Omental fat pad (tissue), 4 donors: ENCODE results near the gene KCNK5. TPM values are rescaled to one million over a fixed set of nuclear protein-coding genes. Genes with fewer than 3 reads are reported as not detected.

Experiments used
- ATAC-seq: fragments of 150-250 bp; one replicate; pipeline ENCODE4 v1.9.1; 2016; ENCODE audit warnings: mild to moderate bottlenecking, moderate library complexity; ENCODE audit not compliant: low FRiP score
- DNase-seq: peaks from one replicate; pipeline ENCODE4 v3.0.0-alpha.2; 2019; ENCODE audit warnings: low spot score
- total RNA-seq, 4 donors: library from RNA; depleted of rRNA; stranded (reverse); fragments of >200 nt; gene quantifications; one replicate each; pipeline ENCODE4 v1.1.0, GENCODE V29; 2016
- TF ChIP-seq, protein P1 (sequence below), 3 donors: fragments of 450-650 bp; IDR thresholded peaks; one replicate each; pipeline ENCODE4 v1.5.1; 2016 to 2017; ENCODE audit warnings: antibody characterized with exemption in 3 of 3, mild to moderate bottlenecking in 3 of 3, moderate library complexity in 2 of 3

KCNK5 gene
- total RNA-seq, 4 donors from 2014 or later = 1.7 to 10.9 (median 4.1) TPM

DNA sequence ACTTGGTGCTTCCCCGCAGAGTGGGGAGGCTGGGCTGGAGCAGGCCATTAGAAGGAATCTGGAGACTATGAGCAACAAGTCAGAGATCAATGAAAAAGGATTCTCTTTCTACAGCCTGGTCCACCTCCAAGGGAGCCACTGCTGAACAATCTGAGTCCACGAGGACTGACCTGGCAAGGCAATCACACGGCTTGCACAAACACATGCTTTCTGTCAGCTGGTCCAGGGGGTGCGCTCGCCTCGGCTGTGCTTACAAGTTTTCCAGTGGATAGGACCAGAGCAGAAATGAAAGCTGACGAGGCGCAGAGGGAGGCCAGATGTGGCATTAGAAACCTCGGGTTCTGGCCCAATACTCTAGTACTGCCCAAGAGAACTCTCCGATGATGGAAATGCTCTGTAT lies 18.1 kb downstream of the KCNK5 start:
- DNase-seq (no peak), ATAC-seq (no peak)
- TF ChIP-seq, protein P1, sequence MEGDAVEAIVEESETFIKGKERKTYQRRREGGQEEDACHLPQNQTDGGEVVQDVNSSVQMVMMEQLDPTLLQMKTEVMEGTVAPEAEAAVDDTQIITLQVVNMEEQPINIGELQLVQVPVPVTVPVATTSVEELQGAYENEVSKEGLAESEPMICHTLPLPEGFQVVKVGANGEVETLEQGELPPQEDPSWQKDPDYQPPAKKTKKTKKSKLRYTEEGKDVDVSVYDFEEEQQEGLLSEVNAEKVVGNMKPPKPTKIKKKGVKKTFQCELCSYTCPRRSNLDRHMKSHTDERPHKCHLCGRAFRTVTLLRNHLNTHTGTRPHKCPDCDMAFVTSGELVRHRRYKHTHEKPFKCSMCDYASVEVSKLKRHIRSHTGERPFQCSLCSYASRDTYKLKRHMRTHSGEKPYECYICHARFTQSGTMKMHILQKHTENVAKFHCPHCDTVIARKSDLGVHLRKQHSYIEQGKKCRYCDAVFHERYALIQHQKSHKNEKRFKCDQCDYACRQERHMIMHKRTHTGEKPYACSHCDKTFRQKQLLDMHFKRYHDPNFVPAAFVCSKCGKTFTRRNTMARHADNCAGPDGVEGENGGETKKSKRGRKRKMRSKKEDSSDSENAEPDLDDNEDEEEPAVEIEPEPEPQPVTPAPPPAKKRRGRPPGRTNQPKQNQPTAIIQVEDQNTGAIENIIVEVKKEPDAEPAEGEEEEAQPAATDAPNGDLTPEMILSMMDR (IDR thresholded peaks at IDR 0.05) = no peak

DNA sequence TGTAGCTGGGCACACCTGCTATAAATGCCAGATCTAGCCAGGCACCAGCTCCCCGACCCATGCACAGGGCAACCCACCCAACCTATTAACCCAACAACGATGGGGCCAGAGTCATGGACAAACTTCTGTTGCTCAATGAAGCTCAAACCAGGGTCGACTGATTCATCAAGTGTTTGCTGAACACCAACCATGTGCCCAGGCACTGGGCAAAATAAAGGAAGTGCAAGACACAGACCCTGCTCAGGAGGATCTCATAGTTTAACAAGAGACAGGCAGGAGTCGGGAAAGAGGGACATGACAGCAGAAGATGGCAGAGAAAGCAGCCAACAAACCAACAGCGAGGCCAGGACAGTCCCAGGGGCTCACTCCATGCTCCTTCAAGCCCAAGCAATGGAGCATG lies 18.8 kb downstream of the KCNK5 start:
- DNase-seq = no peak
- ATAC-seq = no peak
- TF ChIP-seq, protein P1 (IDR thresholded peaks at IDR 0.05) = no peak

DNA sequence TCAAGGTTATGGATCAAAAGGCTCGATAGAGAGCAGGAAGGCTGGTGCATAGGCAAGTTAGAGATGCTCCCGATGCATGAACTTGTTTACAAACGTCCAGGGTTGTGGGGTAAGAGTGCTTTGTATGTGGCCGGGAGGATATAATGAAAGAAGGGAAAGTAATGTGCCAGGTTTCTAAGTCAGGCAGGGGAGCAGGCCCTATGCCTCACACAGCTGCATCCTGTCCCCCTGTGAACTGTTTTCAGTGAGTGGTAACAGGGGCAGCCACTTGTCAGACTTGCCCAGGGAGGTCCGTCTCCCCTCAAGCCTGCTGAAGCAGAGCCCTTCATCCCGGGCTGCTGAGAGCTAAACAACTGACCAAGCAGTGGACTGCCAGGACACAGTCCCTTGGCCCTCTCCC lies 19.4 kb downstream of the KCNK5 start:
- ATAC-seq (no peak), DNase-seq (no peak)
- TF ChIP-seq, protein P1 (IDR thresholded peaks at IDR 0.05) = no peak

DNA sequence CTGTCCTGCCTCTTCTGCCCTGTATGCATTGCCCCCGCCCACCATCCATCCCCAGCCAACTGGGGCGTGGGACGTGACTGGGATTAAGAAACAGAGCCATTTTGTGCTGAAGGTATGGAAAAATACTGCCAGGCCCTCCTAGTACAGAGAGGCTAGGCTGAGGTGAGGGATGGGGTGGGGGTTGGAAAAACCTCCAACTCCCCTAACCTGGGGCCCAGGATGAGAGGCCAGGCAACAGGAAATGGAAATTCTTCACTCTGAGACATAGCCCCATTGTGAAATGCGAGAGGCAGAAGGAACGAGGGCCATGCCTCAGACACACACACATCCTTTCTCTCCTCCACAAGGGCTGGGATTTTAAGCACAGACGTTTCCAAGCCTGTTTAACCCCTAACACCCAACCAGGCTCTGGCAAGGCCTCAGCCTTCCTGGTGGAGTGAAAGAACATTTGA lies 19.9 kb downstream of the KCNK5 start:
- TF ChIP-seq, protein P1 (IDR thresholded peaks at IDR 0.05) = no peak
- DNase-seq (no peak), ATAC-seq (peak; percentile 59)

DNA sequence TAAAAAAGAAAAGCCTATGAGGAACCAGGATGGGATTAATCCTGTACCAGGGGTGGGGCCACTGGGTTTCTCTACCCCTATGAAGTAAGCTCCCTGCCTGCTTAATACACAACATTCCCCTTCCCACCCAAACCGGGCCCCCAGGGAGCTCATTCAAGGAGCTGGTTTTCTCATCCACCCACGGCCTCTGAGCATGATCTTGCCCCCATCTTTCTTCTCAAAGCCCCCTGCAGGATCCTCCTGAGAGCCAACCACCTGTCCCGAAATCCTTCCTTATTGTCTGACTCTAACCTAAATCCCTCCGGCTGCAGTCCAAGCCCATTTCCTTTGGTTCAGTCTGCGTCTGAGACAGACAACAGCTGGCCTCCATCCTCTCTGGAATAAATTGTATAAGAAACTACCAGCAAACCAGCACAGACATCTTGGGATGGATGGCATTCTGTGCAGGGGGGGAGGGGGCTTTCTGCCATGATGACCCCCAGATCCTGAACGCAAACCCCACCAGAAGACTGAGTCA lies 21.0 kb downstream of the KCNK5 start:
- TF ChIP-seq, protein P1 (IDR thresholded peaks at IDR 0.05) = no peak
- no peak for DNase-seq
- ATAC-seq = no peak

DNA sequence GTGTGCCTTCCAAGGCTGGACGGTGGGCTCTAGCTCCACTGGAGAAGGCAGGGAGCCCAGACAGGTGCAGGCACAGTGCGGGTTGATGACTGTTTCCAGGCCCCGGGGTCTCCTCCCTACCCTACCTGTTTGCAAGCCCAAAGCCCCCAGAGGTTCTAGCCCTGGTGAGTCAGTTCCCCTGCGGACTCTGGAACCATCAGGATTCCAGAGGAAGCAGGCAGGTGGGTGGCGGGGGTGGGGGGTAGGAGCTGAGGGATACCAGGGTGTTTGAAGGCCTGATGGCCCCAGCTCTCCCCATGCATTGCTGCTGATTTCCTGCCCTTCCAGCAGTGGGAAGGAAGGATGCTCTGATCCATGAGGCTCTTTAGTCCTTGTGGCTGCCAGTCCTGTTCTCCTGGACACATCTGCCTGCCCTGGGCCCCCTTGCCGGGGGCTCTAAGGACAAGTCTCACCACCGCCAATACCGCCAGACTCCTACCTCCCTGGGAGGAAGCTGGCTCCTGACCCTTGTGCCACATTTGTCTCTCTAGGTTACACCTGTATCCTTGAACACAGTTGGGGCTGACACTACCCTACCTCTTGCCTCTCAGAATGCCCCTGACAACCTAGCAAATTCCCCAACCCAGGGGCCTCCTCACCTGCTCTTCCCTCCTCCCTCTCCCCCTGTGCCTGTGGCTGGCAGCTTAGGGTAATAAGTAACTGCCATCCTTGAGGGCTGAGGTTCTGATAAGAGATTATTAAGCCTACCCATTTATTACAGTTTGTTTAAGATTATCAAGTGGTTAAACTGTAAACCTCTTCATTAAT lies 21.7 kb downstream of the KCNK5 start:
- ATAC-seq = no peak
- DNase-seq = no peak
- TF ChIP-seq, protein P1 (IDR thresholded peaks at IDR 0.05) = no peak

DNA sequence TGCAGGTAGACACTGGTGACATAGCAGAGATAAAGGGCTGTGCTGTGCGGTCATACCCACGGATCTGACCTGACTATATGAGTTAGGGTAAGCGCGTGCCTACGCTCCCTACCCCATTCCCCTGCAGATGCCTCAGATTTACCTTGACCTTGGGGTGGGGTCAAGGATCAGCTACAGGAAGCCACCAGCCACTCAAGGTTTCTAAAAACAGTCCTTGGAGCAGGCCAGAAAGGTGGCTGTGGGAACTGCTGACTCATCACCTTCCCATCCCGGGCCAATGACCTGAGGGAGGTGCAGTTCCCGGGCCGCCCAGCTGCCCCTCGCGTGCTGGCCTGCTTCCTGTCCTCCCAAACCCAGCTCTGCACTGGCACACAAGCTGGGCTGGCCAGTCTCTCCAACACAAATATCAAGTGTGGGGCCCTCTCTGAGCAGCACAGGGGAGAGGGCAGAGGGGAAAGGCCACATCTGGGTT lies 23.0 kb downstream of the KCNK5 start:
- DNase-seq (no peak), ATAC-seq (no peak)
- TF ChIP-seq, protein P1 (IDR thresholded peaks at IDR 0.05) = no peak
